Measurements from ENCODE around the gene GLIPR2.

DNA sequence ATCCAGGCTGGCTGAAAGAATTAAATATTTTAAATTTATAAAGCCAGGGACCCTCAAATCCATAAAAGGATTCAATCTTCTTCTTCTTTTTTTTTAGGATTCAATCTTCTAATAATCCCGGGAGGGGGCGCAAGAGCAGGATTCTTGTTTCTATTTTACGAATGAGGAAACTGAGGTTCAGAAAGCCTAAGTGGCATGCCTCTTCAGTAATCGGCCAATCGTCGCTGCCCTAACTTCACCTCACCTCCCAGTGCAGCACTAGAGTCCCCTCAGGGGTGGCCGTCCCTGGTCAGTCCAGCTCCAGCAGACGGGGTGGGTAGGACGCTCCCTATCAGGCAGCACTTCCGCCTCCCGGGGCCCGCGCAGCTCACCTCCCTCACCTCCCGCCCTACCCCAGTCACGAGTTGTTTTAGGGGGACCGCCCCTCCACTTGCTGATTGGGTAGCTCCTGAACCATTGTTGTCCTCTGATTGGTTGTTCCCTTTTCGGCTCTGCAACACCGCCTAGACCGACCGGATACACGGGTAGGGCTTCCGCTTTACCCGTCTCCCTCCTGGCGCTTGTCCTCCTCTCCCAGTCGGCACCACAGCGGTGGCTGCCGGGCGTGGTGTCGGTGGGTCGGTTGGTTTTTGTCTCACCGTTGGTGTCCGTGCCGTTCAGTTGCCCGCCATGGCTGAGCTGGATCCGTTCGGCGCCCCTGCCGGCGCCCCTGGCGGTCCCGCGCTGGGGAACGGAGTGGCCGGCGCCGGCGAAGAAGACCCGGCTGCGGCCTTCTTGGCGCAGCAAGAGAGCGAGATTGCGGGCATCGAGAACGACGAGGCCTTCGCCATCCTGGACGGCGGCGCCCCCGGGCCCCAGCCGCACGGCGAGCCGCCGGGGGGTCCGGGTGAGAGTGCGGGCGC, 54.1 kb downstream of the GLIPR2 start, which contains the start of gene CLTA:
- TF ChIP-seq, protein P1, sequence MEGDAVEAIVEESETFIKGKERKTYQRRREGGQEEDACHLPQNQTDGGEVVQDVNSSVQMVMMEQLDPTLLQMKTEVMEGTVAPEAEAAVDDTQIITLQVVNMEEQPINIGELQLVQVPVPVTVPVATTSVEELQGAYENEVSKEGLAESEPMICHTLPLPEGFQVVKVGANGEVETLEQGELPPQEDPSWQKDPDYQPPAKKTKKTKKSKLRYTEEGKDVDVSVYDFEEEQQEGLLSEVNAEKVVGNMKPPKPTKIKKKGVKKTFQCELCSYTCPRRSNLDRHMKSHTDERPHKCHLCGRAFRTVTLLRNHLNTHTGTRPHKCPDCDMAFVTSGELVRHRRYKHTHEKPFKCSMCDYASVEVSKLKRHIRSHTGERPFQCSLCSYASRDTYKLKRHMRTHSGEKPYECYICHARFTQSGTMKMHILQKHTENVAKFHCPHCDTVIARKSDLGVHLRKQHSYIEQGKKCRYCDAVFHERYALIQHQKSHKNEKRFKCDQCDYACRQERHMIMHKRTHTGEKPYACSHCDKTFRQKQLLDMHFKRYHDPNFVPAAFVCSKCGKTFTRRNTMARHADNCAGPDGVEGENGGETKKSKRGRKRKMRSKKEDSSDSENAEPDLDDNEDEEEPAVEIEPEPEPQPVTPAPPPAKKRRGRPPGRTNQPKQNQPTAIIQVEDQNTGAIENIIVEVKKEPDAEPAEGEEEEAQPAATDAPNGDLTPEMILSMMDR (IDR thresholded peaks at IDR 0.05): peak; percentile 40 to 66 (median 62)
- TF ChIP-seq POLR2A (IDR thresholded peaks at IDR 0.05): peak; percentile 58

Data from ovary (tissue), 3 donors.